SKM-1 treated with dmso at 0.1 percent for 144 hours (cell line): ENCODE data around the gene AHR.

Source experiments
- DNase-seq: peaks from one replicate; lab custom pipeline; 2025; ENCODE audit not compliant: unreplicated experiment; lab: John Stamatoyannopoulos, UW

The AHR gene

GRCh38 chr7:17302575-17303142 lies 4.2 kb downstream of the AHR start:
- DNase-seq: no peak

GRCh38 chr7:17304926-17305325 lies 6.5 kb downstream of the AHR start:
- DNase-seq: no peak

GRCh38 chr7:17305387-17306171 lies 7.1 kb downstream of the AHR start:
- no peak for DNase-seq

GRCh38 chr7:17307000-17307399 lies 8.5 kb downstream of the AHR start:
- no peak for DNase-seq

- no peak for DNase-seq
Observed at GRCh38 chr7:17307558-17307957, 9.1 kb downstream of the AHR start.

- no peak for DNase-seq
Observed at GRCh38 chr7:17307969-17308648, 9.7 kb downstream of the AHR start.

GRCh38 chr7:17311194-17311593 lies 12.7 kb downstream of the AHR start:
- DNase-seq: no peak

GRCh38 chr7:17311952-17312351 lies 13.5 kb downstream of the AHR start:
- DNase-seq: no peak

- no peak for DNase-seq
Observed at GRCh38 chr7:17312641-17313040, 14.2 kb downstream of the AHR start.

GRCh38 chr7:17313194-17313593 lies 14.7 kb downstream of the AHR start:
- DNase-seq: no peak

- DNase-seq: no peak
Observed at GRCh38 chr7:17315974-17316373, 17.5 kb downstream of the AHR start.

- no peak for DNase-seq
Observed at GRCh38 chr7:17318146-17318545, 19.7 kb downstream of the AHR start.

- no peak for DNase-seq
Observed at GRCh38 chr7:17319164-17320101, 21.0 kb downstream of the AHR start.

GRCh38 chr7:17320102-17320497 lies 21.6 kb downstream of the AHR start:
- no peak for DNase-seq

GRCh38 chr7:17320657-17321056 lies 22.2 kb downstream of the AHR start:
- no peak for DNase-seq

GRCh38 chr7:17325364-17325763 lies 26.9 kb downstream of the AHR start:
- DNase-seq: no peak

- DNase-seq: no peak
Observed at GRCh38 chr7:17326378-17326777, 27.9 kb downstream of the AHR start.

GRCh38 chr7:17328641-17329040 lies 30.2 kb downstream of the AHR start:
- DNase-seq: no peak

- no peak for DNase-seq
Observed at GRCh38 chr7:17329440-17329839, 31.0 kb downstream of the AHR start.

- no peak for DNase-seq
Observed at GRCh38 chr7:17331891-17332501, 33.5 kb downstream of the AHR start.

GRCh38 chr7:17333221-17333620 lies 34.8 kb downstream of the AHR start:
- DNase-seq: no peak
